Breast epithelium (tissue), 4 donors: ENCODE measurements around the gene MED9. TPM values are rescaled to one million over a fixed set of nuclear protein-coding genes. Genes with fewer than 3 reads are reported as not detected.

ENCODE experiments used
- DNase-seq, 2 donors: peaks; one replicate each; pipeline ENCODE4 v3.0.0-alpha.2; 2019; ENCODE audit warnings: low spot score in 2 of 2
- H3K27ac ChIP-seq, 2 donors: fragments of 200-600 bp; sonication (generic) in 1 of 2; one replicate each; pipeline ENCODE4 v1.5.1; 2016 to 2019; ENCODE audit warnings: mild to moderate bottlenecking in 1 of 2
- H3K27me3 ChIP-seq, 2 donors: fragments of 200-600 bp; sonication (generic) in 1 of 2; one replicate each; pipeline versions ENCODE4 v1.5.1 to v1.6.0; 2017 to 2019; ENCODE audit warnings: control low read depth in 1 of 2, mild to moderate bottlenecking in 1 of 2
- H3K36me3 ChIP-seq: fragments of 200-600 bp; one replicate; pipeline ENCODE4 v1.5.1; 2019
- H3K4me1 ChIP-seq, 2 donors: fragments of 200-600 bp; sonication (generic); one replicate each; pipeline ENCODE4 v1.5.1; 2016 to 2019; ENCODE audit warnings: control low read depth in 1 of 2
- H3K4me3 ChIP-seq, 3 donors: fragments of 200-600 bp; sonication (generic); 1 replicate in 2 of 3; 2 replicates in 1 of 3; pipeline ENCODE4 v1.5.1; 2016 to 2019; ENCODE audit warnings: mild to moderate bottlenecking in 3 of 3, moderate library complexity in 2 of 3
- H3K9me3 ChIP-seq, 2 donors: fragments of 200-600 bp; sonication (generic) in 1 of 2; one replicate each; pipeline ENCODE4 v1.5.1; 2016 to 2019; ENCODE audit warnings: control low read depth in 1 of 2
- POLR2A ChIP-seq: fragments of 450-650 bp; IDR thresholded peaks from one replicate; pipeline ENCODE4 v1.6.1; 2016; ENCODE audit warnings: antibody characterized with exemption, mild to moderate bottlenecking, moderate library complexity
- POLR2AphosphoS5 ChIP-seq, 3 donors: sonication (generic); formaldehyde crosslinking; IDR thresholded peaks; one replicate each; pipeline ENCODE4 v1.6.1; 2017; ENCODE audit warnings: antibody characterized with exemption in 3 of 3
- intact Hi-C: fragments of 100-400 bp; cut with DNase I; formaldehyde crosslinking; loops from one replicate; pipeline ENCODE4 v1.15.1; 2023; ENCODE audit warnings: low total_unique reads
- total RNA-seq, 3 donors: library from RNA; depleted of rRNA; stranded (reverse); fragments of >200 nt; gene quantifications; one replicate each; pipeline ENCODE4 v1.1.0, GENCODE V29; 2016
- TF ChIP-seq, protein P1 (sequence below), 3 donors: fragments of 450-650 bp; IDR thresholded peaks; one replicate each; pipeline ENCODE4 v1.5.1; 2016 to 2017; ENCODE audit warnings: antibody characterized with exemption in 3 of 3, mild to moderate bottlenecking in 3 of 3, moderate library complexity in 3 of 3

The MED9 gene
- total RNA-seq, 3 donors from 2014 or later = 13.4 to 22.5 (median 20.0) TPM

DNA sequence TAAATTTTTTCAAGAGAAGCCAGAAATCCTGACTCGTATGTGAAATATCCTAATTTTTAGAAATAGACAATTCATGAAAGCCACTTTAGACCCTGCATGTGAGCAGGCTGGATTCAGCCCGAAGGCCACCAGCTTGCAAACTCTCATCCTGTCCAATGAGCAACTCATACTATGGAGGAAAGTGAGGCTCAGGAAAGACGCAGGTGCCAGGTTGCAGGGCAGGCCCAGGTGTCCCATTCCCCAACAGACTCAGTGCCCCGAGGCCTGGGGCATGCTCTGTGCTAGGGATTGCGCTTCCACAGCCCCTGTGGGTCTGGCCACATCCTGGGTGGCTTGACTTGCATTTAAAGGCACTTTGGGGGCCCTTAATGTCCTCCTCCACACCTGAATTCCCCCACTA lies 36.1 kb downstream of the MED9 start:
- Histone ChIP-seq H3K9me3 (no peaks in the 10 kb centered on the region), H3K4me1 (peaks cover 0 to 13% of the 10 kb centered on the region in 2 donors), H3K27me3 (no peaks in the 10 kb centered on the region), H3K36me3 (no peaks in the 10 kb centered on the region), H3K27ac (no peak overlapping the region), H3K4me3 (no peak overlapping the region)
- TF ChIP-seq POLR2AphosphoS5 (IDR thresholded peaks at IDR 0.05) (no peak), POLR2A (no peak)
- TF ChIP-seq, protein P1, sequence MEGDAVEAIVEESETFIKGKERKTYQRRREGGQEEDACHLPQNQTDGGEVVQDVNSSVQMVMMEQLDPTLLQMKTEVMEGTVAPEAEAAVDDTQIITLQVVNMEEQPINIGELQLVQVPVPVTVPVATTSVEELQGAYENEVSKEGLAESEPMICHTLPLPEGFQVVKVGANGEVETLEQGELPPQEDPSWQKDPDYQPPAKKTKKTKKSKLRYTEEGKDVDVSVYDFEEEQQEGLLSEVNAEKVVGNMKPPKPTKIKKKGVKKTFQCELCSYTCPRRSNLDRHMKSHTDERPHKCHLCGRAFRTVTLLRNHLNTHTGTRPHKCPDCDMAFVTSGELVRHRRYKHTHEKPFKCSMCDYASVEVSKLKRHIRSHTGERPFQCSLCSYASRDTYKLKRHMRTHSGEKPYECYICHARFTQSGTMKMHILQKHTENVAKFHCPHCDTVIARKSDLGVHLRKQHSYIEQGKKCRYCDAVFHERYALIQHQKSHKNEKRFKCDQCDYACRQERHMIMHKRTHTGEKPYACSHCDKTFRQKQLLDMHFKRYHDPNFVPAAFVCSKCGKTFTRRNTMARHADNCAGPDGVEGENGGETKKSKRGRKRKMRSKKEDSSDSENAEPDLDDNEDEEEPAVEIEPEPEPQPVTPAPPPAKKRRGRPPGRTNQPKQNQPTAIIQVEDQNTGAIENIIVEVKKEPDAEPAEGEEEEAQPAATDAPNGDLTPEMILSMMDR (IDR thresholded peaks at IDR 0.05) = no peak
- intact Hi-C loops = no loop called here
- no peak for DNase-seq

DNA sequence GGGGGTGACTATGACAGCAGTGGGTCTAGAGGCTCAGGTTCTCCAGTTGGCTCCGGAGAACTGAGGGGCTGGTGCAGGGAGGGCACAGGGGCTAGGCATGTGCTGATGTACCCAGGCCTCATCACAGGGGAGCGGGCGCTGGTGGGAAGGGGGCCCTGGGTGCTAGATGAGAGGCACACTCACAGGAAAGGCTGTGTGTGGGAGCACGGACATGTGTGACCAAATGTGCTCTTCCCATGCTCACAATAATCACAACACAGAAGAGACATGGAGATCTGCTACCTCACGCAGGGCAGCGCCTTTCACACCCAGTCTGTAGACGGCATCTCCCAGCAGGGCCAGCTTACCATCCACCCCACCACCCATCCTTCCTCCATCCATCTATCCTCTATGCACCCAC lies 36.8 kb downstream of the MED9 start:
- Histone ChIP-seq H3K9me3 (no peaks in the 10 kb centered on the region), H3K4me1 (peaks cover 0 to 13% of the 10 kb centered on the region in 2 donors), H3K27me3 (no peaks in the 10 kb centered on the region), H3K36me3 (no peaks in the 10 kb centered on the region), H3K27ac (no peak overlapping the region), H3K4me3 (no peak overlapping the region)
- intact Hi-C loops = no loop called here
- TF ChIP-seq POLR2A (no peak), POLR2AphosphoS5 (IDR thresholded peaks at IDR 0.05) (no peak)
- no peak for DNase-seq

DNA sequence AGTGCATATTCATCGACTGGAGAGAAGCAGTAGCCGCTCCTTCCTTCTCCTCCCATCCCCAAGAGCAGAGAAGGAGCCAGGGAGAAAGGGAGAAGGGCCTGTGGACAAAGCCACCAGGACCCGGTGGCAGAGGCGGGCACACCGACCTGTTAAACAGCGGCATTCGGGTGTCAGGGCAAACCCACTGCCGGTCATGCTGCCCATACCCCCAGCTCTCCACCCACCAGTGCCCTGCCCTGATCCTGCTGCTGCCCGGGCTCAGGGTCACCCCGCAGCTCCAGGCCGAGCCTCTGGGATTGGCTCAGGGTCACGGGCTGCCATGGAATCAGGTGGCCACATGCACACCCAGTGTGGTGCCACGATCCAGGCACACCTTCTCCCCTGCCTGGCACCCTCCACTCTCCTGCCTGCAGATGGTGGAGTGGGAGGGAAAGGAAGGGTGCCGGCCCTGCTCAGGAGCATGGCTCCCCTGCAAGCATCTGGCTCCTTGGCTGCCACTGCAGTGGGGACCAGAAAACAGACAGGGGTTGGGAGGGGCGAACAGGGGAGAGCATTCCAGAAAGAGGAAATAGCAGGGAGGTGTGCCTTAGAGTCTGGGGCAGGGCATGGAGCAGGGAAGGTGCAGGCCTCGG lies 37.7 kb downstream of the MED9 start:
- DNase-seq = no peak
- Histone ChIP-seq H3K4me3 (no peak overlapping the region), H3K4me1 (peaks cover 0 to 13% of the 10 kb centered on the region in 2 donors), H3K27me3 (no peaks in the 10 kb centered on the region), H3K9me3 (no peaks in the 10 kb centered on the region), H3K36me3 (no peaks in the 10 kb centered on the region), H3K27ac (peak overlapping the region in 1 of 2 donors; percentile 82)
- no peak for TF ChIP-seq POLR2A
- TF ChIP-seq POLR2AphosphoS5 (IDR thresholded peaks at IDR 0.05) = no peak
- TF ChIP-seq, protein P1 (IDR thresholded peaks at IDR 0.05) = no peak
- intact Hi-C loops = no loop called here

DNA sequence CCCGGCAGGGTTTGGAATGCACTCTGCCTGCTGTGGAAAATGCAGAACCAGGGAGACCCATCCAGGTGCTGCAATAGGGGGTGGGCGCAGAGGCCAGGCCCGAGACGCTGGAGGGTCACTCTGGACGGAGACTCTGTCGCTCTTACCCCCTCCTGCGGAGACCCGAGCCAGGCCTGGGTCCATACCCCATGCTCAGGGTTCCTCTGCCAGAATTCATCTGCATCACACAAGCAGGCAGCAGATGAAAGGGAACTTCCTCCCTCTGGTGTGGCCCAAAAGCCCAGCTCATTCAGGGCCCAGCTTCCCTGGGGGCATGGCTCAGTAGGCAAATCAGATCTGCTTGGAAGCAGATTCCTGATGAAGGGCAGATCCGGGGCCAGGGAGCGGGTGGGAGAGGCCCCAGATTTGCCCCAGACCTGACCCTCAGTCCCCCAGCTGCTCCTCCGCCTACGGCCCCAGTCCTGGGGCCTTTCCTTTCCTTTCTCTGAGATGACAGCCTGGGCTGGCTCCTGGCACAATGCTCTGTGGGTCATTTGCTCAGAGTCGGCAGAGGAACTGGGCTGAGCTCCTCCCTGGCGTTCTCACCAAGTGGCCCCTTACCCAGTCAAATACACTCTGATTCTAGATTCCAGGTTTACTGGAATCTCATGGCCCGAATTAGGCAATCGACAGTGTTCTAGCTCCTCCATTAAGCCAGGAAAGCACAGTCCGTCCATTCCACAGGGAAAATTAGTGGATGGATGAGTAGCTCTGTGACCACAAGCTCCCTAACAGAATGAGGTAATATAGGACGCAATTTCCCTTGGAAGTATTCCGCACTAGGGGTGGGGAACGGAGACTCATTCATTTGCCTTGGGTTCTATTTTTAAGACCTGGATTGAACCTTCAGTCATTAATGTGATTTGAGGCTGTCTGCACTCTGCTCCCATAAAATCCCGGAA lies 38.5 kb downstream of the MED9 start:
- Histone ChIP-seq H3K27ac (peak overlapping the region; percentile 0 to 82), H3K4me3 (no peak overlapping the region), H3K27me3 (no peaks in the 10 kb centered on the region), H3K9me3 (no peaks in the 10 kb centered on the region), H3K4me1 (peaks cover 0 to 13% of the 10 kb centered on the region in 2 donors), H3K36me3 (no peaks in the 10 kb centered on the region)
- intact Hi-C loops = no loop called here
- DNase-seq = no peak
- no peak for TF ChIP-seq POLR2A
- TF ChIP-seq, protein P1 (IDR thresholded peaks at IDR 0.05) = no peak
- TF ChIP-seq POLR2AphosphoS5 (IDR thresholded peaks at IDR 0.05) = no peak

DNA sequence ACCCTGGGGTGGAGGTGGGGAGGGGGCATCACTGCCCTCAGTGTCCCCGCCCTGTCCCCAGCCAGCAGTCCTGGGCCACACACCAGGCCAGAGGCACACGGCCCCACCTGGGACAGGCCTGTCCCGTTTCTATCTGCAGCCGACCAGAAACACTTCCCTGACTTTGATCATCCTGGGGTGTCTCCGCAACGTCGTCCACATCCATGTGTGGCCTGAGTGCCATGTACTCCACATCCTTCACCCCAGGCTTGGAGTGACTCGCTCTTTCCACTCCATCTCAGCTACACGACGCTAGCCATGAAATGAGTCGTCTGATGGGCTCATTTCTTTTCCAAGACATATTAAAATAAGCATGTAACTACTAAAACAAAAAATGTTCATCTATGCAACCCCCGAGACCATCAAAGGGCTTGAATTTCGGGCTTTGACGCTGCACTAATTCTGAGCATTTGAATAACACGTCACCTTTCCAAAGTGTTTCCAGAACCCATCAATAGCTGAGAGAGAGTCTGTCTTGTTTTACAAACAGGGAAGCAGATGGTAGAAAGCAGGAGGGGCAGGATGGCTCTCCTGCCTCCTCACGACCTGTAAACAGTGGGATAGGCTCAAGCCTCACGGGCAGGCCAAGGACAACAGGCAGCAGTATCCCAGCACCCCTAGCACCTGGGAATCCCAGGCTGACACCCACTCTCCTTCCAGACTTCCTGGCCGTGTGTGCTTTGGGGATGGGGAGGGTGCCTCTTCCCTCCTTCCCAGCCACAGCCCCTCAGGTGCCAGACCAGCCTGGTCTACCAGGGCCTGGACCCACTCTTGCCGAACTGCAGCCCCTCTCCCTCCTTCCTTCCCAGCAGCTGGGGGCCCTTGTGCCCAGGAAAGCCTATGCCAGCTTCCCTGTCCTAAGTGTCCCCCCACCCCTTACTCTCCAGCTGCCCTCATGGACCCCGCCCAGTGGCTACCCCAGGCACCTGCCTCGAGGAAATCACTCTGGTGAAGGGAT lies 39.4 kb downstream of the MED9 start:
- Histone ChIP-seq H3K27me3 (no peaks in the 10 kb centered on the region), H3K27ac (peak overlapping the region in 1 of 2 donors; percentile 82), H3K9me3 (no peaks in the 10 kb centered on the region), H3K36me3 (no peaks in the 10 kb centered on the region), H3K4me3 (no peak overlapping the region), H3K4me1 (peaks cover 0 to 13% of the 10 kb centered on the region in 2 donors)
- DNase-seq = no peak
- TF ChIP-seq POLR2AphosphoS5 (IDR thresholded peaks at IDR 0.05) (no peak), POLR2A (no peak)
- TF ChIP-seq, protein P1 (IDR thresholded peaks at IDR 0.05) = no peak
- intact Hi-C loops = no loop called here
